ENCODE measurements around the gene HHATL.

DNA sequence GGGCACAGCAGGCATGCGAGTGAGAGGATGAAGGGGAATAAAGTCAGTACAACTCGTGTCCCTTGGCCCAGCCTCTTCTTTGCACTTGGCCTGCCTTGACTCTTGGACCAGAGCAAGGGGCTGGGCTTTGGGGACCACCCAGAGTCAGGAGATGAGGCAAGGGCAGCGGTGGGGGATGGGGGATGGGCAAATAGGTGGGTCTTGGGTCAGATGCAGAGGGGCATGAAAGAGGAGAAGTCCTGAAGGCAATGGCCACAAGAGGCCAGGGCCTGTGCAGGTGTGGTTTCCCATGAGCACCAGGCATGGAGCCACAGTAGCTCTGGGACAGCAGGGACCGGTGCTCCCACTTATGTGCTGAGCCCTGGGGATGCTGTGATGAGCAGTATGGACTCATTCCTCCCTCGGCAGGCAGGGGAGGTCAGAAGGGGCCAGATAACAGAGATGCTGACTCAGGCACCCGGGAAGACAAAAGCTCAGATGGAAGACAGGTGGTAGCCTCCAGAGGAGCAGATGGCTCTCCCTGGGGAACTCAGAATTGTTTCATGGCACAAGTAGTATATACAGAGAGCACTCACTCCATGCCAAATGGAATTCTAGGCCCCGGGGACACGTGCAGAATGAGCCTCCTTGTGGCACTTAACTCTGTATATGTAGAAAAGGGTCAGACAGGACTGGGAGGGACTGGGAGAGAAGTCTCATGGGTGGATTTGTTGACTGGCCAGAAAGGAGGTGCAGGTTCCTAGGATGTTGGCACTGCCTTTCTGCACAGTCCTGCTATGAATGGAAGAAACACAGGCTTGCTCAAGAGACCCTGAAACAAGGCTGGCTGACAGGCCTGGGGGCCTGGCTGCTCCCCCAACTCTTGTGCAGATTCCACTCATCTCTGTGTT is 34.8 kb downstream of the HHATL start:
- no peak for TF ChIP-seq EP300 (IDR thresholded peaks at IDR 0.05)
- TF ChIP-seq POLR2A (IDR thresholded peaks at IDR 0.05) = no peak

Data from suprapubic skin (tissue), 2 donors.